Urinary bladder (tissue), 4 donors: ENCODE measurements around the gene POLL. TPM values are rescaled to one million over a fixed set of nuclear protein-coding genes. Genes with fewer than 3 reads are reported as not detected.

Source experiments
- DNase-seq: peaks from one replicate; pipeline ENCODE4 v3.0.0-alpha.2; 2015; ENCODE audit errors: extremely low spot score
- H3K27ac ChIP-seq: one replicate; pipeline ENCODE4 v1.5.1; 2013; ENCODE audit warnings: low read depth, mild to moderate bottlenecking, moderate library complexity
- H3K36me3 ChIP-seq: one replicate; pipeline ENCODE4 v1.6.1; 2013; ENCODE audit warnings: mild to moderate bottlenecking, moderate library complexity; ENCODE audit not compliant: insufficient read depth
- H3K4me1 ChIP-seq: one replicate; pipeline ENCODE4 v1.6.1; 2013; ENCODE audit warnings: mild to moderate bottlenecking, moderate library complexity; ENCODE audit not compliant: insufficient read depth
- H3K4me3 ChIP-seq: one replicate; pipeline ENCODE4 v1.5.1; 2013; ENCODE audit warnings: low read depth, low read length
- WGBS: extraction: QIAGEN DNeasy Blood & Tissue Kit; methylation state at CpG from one replicate; pipeline ENCODE4 v1.1.7; 2013; 5-methylcytosine and 5-hydroxymethylcytosine counted together
- polyA plus RNA-seq: library from polyadenylated mRNA; stranded (reverse); fragments of 200-250 nt; gene quantifications from one replicate; pipeline ENCODE4 v1.2.3, GENCODE V29; 2013
- small RNA-seq: library from RNA; depleted of rRNA; stranded (forward); fragments of <200 nt; gene quantifications from one replicate; pipeline ENCODE3, GENCODE V24; 2014
- total RNA-seq: library from RNA; depleted of rRNA; stranded (reverse); fragments of >200 nt; gene quantifications from one replicate; pipeline ENCODE4 v1.2.3, GENCODE V29; 2014
- donor health status: healthy with polysubstance abuse.
- donor health status: healthy.

The POLL gene
- total and polyA plus RNA-seq, 2 donors = 10.4 to 27.6 TPM

GRCh38 chr10:101550965-101551364, 37.1 kb downstream of the POLL start:
- no peak overlapping the region for H3K27ac ChIP-seq
- WGBS = 95% methylated on average over 2 of the region's 2 CpGs
- H3K4me3 ChIP-seq = no peak overlapping the region
- H3K36me3 ChIP-seq = peaks cover 4% of the 10 kb centered on the region
- no peaks in the 10 kb centered on the region for H3K4me1 ChIP-seq
- DNase-seq = no peak

- no peaks in the 10 kb centered on the region for H3K36me3 ChIP-seq
- H3K4me3 ChIP-seq = no peak overlapping the region
- no peak overlapping the region for H3K27ac ChIP-seq
- no peak for DNase-seq
- H3K4me1 ChIP-seq = no peaks in the 10 kb centered on the region
Observed at GRCh38 chr10:101545898-101546297, 42.2 kb downstream of the POLL start.

- no peaks in the 10 kb centered on the region for H3K36me3 ChIP-seq
- no peak overlapping the region for H3K27ac ChIP-seq
- H3K4me1 ChIP-seq = no peaks in the 10 kb centered on the region
- 95% methylated on average over 2 of the region's 2 CpGs for WGBS
- DNase-seq = no peak
- no peak overlapping the region for H3K4me3 ChIP-seq
Observed at GRCh38 chr10:101538446-101538845, 49.6 kb downstream of the POLL start.

GRCh38 chr10:101536800-101537199, 51.3 kb downstream of the POLL start:
- Histone ChIP-seq H3K36me3 (peaks cover 7% of the 10 kb centered on the region), H3K27ac (no peak overlapping the region), H3K4me3 (no peak overlapping the region), H3K4me1 (no peaks in the 10 kb centered on the region)
- DNase-seq = no peak

- no peak overlapping the region for H3K27ac ChIP-seq
- 67% methylated on average over 4 of the region's 4 CpGs for WGBS
- no peaks in the 10 kb centered on the region for H3K4me1 ChIP-seq
- no peak for DNase-seq
- H3K36me3 ChIP-seq = peaks cover 7% of the 10 kb centered on the region
- no peak overlapping the region for H3K4me3 ChIP-seq
Observed at GRCh38 chr10:101535949-101536348, 52.1 kb downstream of the POLL start.

- DNase-seq = no peak
- H3K4me1 ChIP-seq = no peaks in the 10 kb centered on the region
- no peak overlapping the region for H3K27ac ChIP-seq
- 53% methylated on average over 4 of the region's 4 CpGs for WGBS
- no peak overlapping the region for H3K4me3 ChIP-seq
- H3K36me3 ChIP-seq = peaks cover 7% of the 10 kb centered on the region
Observed at GRCh38 chr10:101529725-101530553, 58.1 kb downstream of the POLL start.

- WGBS = 74% methylated on average over 1 of the region's 1 CpG
- peaks cover 7% of the 10 kb centered on the region for H3K36me3 ChIP-seq
- no peak for DNase-seq
- no peak overlapping the region for H3K4me3 ChIP-seq
- H3K27ac ChIP-seq = no peak overlapping the region
- no peaks in the 10 kb centered on the region for H3K4me1 ChIP-seq
Observed at GRCh38 chr10:101529207-101529606, 58.9 kb downstream of the POLL start.

Small RNA genes within 50 kb of the gene (small RNA-seq; reads per million reads assigned to genes)
- gene MIR3158-1 (not detected), gene RNU6-1165P (not detected)

Other genes starting within 250 kb of the POLL start
- gene BTRC, start 234.1 kb downstream of the POLL start, total RNA-seq = 17.0 TPM
- gene BTRC, start 234.1 kb downstream of the POLL start, polyA plus RNA-seq = 8.5 TPM
- 13.9 TPM for gene DPCD, start 64 bp upstream of the POLL start, total RNA-seq
- 21.9 TPM for gene DPCD, start 64 bp upstream of the POLL start, polyA plus RNA-seq
- gene FBXW4, start 106.9 kb upstream of the POLL start, total RNA-seq = 47.2 TPM
- 55.5 TPM for gene FBXW4, start 106.9 kb upstream of the POLL start, polyA plus RNA-seq
- not detected for gene FGF8, start 187.9 kb upstream of the POLL start, total RNA-seq
- not detected for gene FGF8, start 187.9 kb upstream of the POLL start, polyA plus RNA-seq
- 30.6 TPM for gene NPM3, start 195.2 kb upstream of the POLL start, total RNA-seq
- 36.8 TPM for gene NPM3, start 195.2 kb upstream of the POLL start, polyA plus RNA-seq
- gene OGA, start 230.2 kb upstream of the POLL start, total RNA-seq = 240 TPM
- 56.8 TPM for gene OGA, start 230.2 kb upstream of the POLL start, polyA plus RNA-seq